ENCODE measurements around the gene PHF3.

Gene PHF3

DNA sequence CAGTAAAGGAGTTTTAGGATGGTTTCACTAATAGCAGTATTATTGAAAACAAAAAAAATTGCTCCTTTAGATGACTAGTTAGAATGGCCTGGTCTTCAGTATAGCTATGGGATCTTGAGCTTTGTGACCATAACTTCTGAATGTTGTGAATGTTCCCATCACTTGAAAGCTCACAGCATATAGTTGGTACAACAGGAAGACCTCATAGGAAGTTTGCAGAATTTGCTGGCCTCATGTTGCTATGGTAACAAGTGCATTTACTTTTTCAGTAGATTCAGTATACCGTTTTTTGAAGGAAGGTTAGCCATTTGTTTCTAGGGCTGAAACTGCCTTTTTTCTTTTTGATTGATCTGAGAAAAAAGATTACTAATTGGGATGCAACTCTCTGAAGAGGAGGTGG lies 8.3 kb downstream of the PHF3 start:
- in situ Hi-C loops (cut with MboI; ENCODE audit: low sequenced_read_pairs), result no loop called here

DNA sequence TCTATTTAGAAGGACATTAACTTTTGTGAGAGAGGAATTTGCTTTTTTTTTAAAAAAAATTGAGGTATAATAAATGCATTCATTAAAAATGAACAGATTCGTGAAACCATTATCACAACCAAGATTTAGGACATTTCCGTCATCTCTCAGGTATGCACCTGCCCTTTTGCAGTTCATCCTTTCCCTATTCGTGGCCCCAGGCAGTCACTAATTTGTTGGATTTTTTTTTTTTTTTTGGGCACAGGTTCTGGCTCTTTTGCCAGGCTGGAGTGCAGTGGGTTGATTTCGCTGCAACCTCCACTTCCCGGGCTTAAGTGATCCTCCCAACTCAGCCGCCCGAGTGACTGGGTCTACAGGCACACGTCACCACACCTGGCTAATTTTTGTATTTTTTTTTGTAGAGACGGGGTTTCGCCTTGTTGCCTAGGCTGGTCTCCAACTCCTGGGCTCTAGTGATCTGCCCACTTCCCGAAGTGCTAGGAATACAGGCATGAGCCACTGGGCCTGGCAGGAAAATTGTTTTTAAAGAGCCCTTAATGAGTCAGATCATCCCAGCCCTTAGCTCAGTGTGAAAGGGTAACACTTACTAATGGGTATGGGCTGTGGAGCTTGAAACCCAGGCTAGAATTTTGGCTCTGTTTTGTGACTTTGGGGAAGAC lies 9.2 kb downstream of the PHF3 start:
- in situ Hi-C loops (cut with MboI; ENCODE audit: low sequenced_read_pairs), result no loop called here

DNA sequence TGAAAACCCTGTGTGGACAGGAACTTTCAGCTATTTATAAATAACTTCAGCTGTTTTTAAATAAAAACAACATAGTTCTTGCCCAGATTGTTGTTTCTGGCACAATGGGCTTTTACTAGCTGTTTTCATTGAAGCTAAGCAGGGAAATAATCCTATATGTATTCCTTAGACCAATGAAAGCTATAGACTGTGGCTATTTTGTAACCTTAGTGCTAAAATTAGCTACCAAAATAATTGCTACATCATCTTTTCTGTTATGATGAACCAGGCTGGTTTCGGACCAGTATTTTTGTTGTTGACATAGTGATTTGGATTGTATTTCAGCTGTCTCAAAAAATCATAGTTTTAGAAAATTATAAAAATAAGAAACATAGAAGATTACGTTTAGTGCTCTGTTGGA lies 13.7 kb downstream of the PHF3 start:
- in situ Hi-C loops (cut with MboI; ENCODE audit: low sequenced_read_pairs), result no loop called here

DNA sequence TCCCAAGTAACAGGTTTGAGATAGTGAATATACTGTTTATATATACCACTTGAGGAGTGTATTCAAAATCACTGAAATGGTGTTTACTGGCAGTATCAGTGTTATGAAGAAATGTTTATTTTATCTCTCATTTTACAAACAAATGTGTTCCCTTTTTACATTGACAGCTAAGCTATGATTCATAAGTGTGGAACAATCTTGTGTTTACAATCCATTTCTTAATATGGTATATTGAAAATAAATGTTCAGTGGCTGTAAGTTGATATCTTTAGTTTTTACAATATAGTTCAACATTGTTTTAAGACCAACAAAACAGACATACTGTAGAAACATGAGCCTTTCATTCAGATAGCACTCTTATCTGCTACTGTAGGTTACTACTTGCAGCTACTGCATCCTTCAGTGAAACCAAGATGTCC lies 14.3 kb downstream of the PHF3 start:
- in situ Hi-C loops (cut with MboI; ENCODE audit: low sequenced_read_pairs), result no loop called here

DNA sequence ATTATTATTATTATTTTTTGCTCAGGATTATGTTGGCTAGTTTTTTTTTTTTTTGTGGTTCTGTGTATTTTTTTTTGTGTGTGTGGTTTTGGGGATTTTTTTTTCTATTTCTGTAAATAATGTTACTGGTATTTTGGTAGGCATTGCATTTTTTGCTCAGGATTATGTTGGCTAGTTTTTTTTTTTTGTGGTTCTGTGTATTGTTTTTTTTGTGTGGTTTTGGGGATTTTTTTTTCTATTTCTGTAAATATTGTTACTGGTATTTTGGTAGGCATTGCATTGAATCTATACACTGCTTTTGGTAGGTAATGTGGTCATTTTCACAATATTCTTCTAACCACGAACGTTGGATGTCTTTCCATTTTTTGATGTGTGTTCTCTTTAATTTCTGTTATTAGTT lies 17.4 kb downstream of the PHF3 start:
- in situ Hi-C loops (cut with MboI; ENCODE audit: low sequenced_read_pairs), result no loop called here

DNA sequence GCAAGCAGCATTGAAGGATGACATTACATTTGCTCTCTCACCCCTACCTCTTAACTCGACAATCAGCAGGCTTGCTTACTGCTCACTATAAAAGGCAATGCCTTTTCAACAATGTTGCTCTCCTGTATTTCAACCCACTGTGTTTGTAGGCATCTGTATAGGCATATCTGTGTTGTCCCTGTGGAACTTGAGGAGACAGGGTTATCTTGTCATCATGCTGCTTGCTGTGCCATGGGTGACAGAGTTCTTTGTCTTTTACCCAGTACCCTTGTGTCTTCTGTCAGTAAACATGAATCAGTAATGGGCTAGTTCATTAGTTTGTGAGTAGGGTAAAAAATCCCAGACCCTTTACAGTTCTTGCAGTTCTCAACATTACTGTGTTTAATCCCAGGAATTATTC lies 25.2 kb downstream of the PHF3 start:
- in situ Hi-C loops (cut with MboI; ENCODE audit: low sequenced_read_pairs), result no loop called here

DNA sequence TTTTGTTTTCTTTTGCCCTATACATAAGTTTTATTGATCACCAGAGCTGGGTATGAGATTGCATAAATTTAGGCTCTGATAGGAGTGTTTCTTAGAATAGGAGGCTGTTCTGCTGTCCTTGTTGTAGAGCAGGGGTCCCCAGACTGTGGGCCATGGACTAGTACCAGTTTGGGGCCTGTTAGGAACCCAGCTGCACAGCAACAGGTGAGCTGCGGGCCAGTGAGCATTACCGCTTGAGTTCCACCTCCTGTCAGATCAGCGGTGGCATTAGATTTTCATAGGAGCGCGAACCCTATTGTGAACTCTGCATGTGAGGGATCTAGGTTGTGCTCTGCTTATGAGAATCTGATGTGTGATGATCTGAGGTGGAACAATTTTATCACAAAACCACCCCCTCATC lies 26.2 kb downstream of the PHF3 start:
- in situ Hi-C loops (cut with MboI; ENCODE audit: low sequenced_read_pairs), result no loop called here

DNA sequence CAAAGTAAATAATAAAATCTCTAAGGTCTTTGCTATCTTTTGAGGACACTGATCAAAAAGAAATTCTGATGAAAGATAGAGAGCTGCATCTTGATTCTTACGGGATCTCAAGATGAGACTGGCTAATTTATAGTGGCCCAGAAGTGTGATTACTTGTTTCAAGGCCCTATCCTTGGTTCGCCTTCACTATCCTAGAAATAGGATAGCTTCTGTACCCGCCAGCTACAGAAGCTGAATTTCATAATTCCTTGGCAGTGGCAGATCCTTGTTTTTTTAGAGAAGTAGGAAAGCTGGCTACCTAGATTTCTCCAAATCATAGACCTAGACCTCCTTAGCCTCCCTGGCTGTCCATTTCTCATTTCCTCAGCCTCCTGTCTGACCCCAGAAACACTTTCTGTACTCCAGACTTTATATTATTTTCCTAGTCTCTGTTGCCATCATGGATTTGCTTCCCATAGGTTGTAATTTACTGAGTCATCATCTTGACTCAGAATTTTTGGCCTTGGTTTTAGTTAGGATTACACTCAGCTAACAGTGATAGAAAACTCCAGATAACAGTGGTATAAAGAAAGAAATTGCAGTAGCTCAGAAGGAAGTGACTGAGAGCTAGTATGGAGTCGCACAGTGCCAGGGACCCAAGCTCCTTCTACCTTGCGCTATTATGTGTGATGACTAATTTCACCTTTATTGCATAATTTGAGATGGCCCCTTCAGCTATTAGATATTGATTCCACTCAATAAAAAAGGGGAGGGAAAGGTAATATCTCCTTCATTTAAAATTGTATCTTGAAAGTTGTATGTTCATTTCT lies 27.7 kb downstream of the PHF3 start:
- in situ Hi-C loops (cut with MboI; ENCODE audit: low sequenced_read_pairs), result no loop called here

DNA sequence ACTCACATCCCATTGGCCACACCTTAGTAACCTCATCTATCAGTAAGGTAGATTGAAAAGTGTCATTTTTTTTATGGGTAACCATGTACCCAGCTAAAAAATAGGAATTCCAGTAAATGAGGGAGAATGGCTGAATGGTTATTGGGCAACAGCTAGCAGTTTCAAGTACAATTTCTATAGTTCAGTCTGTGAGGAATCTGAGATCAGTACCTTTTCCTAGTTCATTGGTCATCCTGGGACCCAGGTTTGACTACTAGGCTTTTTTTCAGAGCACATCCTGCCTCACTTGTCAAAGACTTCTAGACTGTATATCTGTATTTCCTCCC lies 28.3 kb downstream of the PHF3 start:
- in situ Hi-C loops (cut with MboI; ENCODE audit: low sequenced_read_pairs), result no loop called here

DNA sequence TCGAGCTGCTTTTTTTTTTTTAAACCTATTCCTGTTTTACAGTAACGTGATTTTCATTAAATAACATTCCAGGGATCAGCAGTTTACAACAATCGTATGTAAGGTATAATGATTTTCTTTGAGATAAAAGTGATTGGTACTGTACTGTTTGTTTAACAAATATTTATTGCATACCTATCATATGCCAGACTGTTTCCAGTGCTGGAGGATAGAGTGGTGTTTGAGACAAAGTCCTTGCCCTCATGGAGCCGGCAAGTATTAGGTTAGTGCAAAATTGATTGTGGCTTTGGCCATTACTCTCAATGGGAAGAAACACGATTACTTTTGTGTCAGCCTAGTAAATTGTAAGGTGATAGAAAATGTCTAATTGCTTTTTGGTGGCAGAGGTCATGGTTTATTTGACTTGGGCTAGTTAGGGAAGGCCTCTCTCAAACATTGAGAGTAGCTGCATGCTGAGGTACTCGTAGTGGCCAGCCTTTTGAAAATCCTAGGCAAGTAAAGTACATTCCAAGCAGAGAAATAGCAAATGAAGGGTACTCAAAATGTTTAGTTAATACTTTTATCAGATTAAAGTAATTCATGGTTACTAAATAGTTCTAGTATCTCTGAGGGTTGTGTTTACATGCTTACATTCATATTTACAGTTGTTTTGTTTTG lies 35.6 kb downstream of the PHF3 start:
- in situ Hi-C loops (cut with MboI; ENCODE audit: low sequenced_read_pairs), result no loop called here

DNA sequence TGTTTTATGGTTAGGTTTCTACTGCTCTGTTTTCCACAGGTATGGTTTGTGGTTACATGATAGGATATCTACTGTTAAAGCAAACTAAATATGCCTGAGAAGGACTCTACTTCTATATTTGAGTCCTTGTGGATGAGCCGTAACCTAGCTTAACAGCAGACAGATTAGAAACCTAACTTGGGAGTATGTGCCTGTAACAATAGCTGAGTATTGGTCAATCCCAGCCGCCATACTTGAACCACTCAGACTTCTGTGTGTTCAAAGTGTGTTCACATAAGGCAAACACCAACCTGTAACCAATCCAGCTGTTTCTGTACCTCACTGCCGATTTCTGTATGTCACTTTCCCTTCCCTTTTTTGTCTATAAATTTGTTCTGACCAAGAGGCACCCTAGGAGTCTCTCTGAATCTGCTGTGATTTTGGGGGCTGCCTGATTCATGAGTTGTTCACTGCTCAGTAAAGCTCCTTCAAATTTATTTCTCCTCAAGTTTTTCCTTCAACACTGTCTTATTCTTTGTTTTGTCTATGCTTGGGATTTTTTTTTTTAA lies 37.1 kb downstream of the PHF3 start:
- in situ Hi-C loops (cut with MboI; ENCODE audit: low sequenced_read_pairs), result no loop called here

DNA sequence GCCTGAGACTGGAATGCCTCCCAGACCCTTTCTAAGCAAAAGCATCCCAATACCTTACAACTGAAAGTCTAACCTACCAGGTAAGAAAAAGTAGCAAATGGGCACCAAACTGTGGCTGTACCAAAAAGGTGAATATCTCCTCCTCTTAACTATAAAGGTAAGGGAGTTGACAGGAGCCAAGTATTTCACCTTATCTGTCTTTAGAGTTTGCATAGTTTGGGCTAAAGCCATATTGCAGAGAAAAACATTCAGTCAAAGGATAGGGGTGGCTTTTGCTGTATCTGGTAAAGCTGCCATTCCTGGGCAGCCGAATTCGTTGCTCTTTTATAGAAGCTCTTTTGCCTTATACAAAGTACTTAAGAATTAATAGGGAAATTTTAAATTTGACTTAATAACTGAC lies 38.1 kb downstream of the PHF3 start:
- in situ Hi-C loops (cut with MboI; ENCODE audit: low sequenced_read_pairs), result no loop called here

DNA sequence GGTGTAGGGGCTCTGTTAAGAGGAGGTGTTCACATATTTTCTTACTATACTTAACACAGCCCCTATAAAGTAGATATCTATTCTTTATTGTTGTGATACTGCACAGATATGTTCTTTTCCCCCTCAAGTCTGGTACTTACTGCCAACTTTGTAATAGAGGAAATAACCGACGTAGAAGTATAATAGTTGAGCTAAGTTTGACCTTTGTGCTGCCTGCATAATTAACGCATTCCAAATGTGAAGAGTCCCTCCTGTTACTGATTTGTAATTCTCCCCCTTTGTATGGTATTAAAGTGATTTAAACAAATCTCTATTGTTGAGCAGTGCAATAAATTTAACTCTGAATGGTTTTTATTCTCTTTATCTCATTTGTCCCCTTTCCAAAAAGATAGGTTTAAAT lies 39.0 kb downstream of the PHF3 start:
- in situ Hi-C loops (cut with MboI; ENCODE audit: low sequenced_read_pairs), result no loop called here

DNA sequence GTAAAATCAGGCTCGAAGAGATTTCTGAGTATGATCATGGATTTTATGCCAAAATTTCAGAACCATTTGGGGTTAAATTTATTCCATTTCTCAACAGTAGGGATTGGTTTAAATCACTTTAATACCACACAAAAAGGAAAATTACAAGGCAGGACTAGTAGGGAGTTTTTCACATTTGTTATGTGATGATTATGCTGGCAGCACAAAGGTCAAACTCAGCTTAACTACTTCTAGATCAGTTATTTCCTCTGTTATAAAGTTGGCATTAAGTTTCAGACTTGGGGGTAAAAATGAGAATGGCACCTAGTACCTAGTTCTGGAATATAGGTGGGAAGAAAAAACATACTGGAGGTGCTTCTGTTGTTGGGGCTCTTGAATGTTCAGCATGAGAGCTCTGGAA lies 39.5 kb downstream of the PHF3 start:
- in situ Hi-C loops (cut with MboI; ENCODE audit: low sequenced_read_pairs), result no loop called here

DNA sequence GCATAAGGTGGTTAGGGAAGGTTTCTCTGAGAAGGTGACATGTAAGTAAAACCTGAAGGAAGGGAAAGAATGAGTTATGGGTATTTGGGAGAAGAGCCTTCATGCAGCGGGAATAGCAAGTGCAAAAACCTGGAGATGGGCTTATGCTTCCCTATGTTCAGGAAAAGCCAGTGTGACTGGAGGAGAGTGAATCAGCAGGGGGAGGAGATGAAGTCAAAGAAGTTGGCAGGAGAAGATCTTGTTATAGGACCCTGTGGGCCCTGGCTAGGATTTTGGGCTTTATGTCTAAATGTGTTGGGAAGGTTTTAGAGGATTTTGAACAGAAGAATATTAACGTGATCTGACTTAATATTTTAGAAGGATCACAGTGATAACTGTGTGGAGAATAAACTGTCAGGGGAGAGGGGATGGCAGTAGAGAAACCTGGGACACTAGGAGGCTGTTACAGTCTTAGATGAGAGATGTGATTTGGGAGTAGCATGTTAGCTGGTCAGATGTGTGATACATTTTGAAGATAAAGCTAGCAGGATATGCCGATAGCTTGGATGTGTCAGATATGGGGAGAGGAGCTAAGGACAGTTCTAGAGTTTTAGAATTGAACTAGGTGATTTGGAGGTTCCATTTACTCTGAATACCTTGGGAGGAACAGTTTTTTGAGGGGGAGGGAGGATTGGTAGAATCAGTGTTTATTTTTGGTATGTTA lies 41.0 kb downstream of the PHF3 start:
- in situ Hi-C loops (cut with MboI; ENCODE audit: low sequenced_read_pairs), result no loop called here

DNA sequence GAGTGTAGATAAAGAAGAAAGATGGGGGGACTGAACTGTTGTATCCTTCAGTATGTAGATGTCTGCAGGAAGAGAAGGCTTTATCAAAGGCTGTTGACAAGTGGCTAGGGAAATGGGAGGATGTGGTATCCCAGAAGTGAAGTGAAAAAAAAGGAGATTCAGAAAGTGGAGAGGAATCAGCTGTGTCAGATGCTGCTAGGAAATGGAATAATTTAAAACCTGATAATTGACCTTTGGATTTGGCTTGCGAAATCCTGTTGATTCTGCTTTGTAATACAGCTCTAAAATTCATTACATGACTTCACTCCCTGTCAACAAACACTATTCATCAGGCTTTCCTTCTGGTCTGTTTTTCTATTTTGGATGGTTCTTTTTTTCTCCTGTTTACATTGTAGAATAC lies 41.7 kb downstream of the PHF3 start:
- in situ Hi-C loops (cut with MboI; ENCODE audit: low sequenced_read_pairs), result no loop called here

DNA sequence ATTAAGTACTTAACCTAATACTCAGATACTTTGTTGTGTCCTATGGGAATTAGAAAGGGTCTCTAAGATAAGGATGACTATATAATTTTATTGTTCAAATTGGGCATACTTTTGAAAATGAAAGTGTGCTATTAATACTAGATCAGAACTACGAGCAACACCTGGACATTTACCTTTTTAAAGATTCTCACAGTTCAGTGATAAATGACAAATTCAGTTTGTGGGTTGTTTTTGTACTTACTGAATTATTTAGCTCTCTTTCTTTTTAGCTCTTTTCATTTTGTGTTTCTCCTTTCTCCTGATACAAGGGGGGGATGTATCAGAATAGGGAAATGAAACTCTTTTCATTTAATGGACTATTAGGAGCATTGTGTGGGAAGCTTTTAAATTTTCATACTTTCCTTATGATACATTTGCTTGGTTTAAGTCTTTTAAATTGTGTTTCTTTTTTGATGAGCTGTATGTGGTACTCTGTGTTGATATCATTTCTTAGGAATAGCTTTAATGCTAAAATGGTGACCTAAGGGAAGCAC lies 47.5 kb downstream of the PHF3 start:
- in situ Hi-C loops (cut with MboI; ENCODE audit: low sequenced_read_pairs), result no loop called here

DNA sequence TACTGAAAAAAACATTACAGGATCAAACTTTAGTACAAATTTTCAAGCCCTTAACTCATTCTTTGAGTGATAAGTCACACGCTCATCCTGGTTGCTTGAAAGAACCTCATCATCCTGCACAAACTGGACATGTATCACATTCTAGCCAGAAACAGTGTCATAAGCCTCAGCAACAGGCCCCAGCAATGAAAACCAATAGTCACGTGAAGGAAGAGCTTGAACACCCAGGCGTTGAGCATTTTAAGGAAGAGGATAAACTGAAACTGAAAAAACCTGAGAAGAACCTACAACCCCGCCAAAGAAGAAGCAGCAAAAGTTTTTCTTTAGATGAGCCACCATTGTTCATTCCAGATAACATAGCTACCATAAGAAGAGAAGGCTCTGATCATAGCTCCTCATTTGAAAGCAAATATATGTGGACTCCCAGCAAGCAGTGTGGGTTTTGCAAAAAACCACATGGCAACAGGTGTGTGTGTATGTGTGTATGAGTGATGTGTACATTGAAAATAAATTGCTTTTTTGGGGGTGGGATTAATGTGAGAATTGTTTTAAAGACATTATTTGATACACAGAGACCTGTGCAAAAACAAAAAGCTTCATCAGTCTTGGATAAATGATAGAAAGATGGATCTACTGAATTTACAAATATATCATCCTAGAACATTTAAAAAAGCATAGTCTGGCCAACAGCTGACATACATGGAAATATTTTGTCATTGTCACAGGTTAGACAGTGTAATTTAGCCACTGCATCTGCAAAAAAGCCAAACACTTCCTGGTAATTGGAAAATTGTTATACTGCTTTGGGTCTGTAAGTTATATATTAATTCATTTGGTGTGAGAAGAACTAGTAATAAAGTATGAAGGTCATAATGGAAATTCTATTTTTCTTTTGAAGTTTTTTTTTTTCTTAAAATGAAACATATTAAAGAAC lies 50.1 kb downstream of the PHF3 start:
- in situ Hi-C loops (cut with MboI; ENCODE audit: low sequenced_read_pairs), result no loop called here

DNA sequence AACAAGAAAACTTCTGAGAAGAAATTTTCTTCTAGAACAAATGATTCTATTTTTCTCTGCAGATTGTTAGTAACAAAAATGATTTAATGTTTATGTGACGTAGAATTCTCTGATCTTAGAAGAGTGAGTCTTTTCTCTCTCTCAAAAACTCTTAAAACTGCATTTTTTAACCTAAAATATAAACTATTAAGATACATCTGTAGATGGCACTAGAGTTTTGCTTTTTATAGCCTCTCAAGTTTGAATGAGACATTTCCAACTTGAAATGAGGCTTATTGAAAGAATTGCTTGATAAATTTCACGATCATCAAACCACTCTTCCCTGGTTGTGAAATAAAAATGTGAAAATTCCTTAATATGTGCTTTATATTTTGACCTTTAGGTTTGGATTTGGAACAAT lies 53.8 kb downstream of the PHF3 start:
- in situ Hi-C loops (cut with MboI; ENCODE audit: low sequenced_read_pairs), result no loop called here

DNA sequence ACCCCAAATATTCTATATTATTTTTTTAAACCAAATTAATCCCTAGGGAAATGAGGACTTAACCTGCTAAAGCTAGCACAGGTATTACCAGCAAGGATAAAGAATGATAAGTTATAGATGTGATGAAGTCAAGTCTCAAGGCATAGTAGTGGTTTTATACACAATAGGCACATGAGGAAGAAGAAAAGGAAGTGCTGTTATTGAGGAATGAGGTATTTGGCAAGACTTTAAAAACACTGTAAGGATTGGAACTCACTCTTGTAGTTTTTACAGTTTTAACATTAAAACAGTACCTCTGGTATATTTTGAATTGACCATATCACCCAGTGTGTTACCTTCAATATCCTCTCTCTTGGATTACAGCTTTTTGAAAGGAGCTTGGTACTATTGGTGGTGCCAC lies 54.6 kb downstream of the PHF3 start:
- in situ Hi-C loops (cut with MboI; ENCODE audit: low sequenced_read_pairs), result no loop called here

Data from hTERT RPE-1 (cell line).